ACC112 (cell line): Measurements from ENCODE around the gene ACMSD.

ENCODE experiments used
- H2AFZ ChIP-seq: fragments of 200-600 bp; sonication (generic); one replicate; pipeline ENCODE4 v1.6.0; 2017; ENCODE audit warnings: antibody characterized with exemption, low read length; ENCODE audit not compliant: unreplicated experiment
- H3K27ac ChIP-seq: fragments of 200-600 bp; sonication (generic); 2 replicates; pipeline ENCODE4 v1.5.1; 2014; ENCODE audit warnings: low read depth, mild to moderate bottlenecking, antibody characterized with exemption, low read length, moderate library complexity
- H3K27me3 ChIP-seq: fragments of 200-600 bp; sonication (generic); 2 replicates; pipeline ENCODE4 v1.6.1; 2014; ENCODE audit warnings: mild to moderate bottlenecking, antibody characterized with exemption, low read length, moderate library complexity, mixed read lengths; ENCODE audit not compliant: insufficient read depth
- H3K36me3 ChIP-seq: fragments of 200-600 bp; sonication (generic); 2 replicates; pipeline ENCODE4 v1.6.1; 2016; ENCODE audit warnings: mild to moderate bottlenecking, antibody characterized with exemption, low read length, moderate library complexity, mixed read lengths; ENCODE audit not compliant: insufficient read depth
- H3K4me1 ChIP-seq: fragments of 200-600 bp; sonication (generic); one replicate; pipeline ENCODE4 v1.6.1; 2016; ENCODE audit warnings: low read length, mixed read lengths; ENCODE audit not compliant: insufficient read depth, unreplicated experiment, control insufficient read depth
- H3K4me3 ChIP-seq: fragments of 200-600 bp; sonication (generic); 2 replicates; pipeline ENCODE4 v1.5.1; 2014; ENCODE audit warnings: mild to moderate bottlenecking, low read depth, low read length
- H3K79me2 ChIP-seq: fragments of 200-600 bp; sonication (generic); one replicate; pipeline ENCODE4 v1.6.0; 2016; ENCODE audit warnings: low read length; ENCODE audit not compliant: control insufficient read depth, unreplicated experiment, insufficient read depth

ACMSD gene

DNA sequence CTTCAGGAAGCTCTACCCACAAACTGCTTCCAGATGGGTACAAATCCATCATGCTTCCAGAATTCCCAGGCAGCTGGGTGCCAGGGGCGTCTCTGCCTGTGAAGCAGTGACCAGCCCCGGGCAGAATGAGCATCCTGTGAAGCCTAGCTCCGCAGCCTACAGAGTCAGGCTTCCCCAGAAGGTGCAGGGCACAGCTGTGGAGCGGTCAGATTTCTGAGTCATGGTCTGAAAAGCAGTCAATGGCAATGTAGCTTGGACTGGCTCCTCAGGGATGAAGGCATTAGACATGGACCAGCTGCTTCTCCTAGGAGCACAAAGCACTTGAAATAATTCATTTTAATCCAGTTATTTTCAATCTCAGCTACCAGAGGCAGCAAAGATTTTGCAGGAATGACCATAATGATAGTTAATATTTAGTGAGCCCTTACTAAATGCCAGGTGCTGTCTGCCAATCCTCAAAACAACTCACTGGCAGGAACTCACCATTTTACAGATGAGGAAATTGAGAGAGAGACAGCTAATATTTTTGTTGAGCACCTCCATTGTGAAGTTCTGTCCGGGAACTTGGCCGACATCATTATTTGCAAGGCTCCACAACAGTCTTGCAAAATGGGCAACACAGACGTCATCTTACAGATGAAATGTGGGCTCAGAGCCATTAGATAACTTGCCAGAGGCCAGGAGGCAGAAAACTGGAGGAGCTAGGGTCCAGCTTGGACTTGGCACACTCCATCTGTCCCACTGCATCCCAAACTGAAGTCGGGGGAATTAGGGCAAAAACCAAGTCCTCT lies 31.7 kb downstream of the ACMSD start:
- no peaks in the 10 kb centered on the region for H3K36me3 ChIP-seq
- H3K27ac ChIP-seq = no peak overlapping the region
- no peaks in the 10 kb centered on the region for H3K27me3 ChIP-seq
- H3K79me2 ChIP-seq = no peaks in the 10 kb centered on the region
- peaks cover 14% of the 10 kb centered on the region for H3K4me1 ChIP-seq
- H2AFZ ChIP-seq = no peak overlapping the region
- no peak overlapping the region for H3K4me3 ChIP-seq

DNA sequence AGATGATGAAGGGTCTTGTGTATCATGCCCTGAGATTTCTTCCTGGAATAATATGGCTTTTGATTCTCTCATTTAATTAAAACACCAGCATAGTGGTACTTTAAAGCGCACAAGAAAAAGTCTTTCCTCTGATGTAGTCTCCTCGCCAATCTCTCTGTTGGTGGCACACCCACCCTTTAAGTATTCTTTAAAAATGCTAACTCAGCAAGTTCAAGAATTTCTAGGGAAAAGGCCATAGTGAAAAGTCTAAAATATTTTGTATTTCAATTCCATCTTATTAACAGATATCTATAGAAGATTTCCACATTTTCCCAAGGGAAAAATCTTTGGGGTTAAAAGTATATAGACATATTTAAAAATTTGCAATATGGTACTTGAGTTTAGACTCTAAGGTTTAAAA lies 34.7 kb downstream of the ACMSD start:
- Histone ChIP-seq H3K4me3 (no peak overlapping the region), H2AFZ (no peak overlapping the region), H3K79me2 (no peaks in the 10 kb centered on the region), H3K4me1 (no peaks in the 10 kb centered on the region), H3K27ac (no peak overlapping the region), H3K27me3 (no peaks in the 10 kb centered on the region), H3K36me3 (no peaks in the 10 kb centered on the region)

DNA sequence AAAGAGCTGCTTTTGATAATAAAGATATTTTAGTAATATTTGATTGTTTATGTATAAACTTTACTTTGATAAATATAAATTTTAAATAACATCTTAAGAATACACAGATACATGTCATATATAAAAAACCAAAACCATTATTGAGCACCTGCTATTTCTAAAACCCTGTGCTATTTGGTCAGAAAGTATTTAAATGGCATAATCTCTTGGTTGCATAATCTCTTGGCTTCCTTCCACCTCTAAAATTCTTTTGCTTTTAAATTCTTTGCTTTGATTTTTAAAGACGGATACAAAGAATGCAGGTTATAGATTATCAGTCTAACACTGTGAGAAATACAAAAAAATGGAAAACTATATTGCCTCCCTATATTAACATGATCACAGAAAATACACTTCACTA lies 36.9 kb downstream of the ACMSD start:
- H3K36me3 ChIP-seq = no peaks in the 10 kb centered on the region

DNA sequence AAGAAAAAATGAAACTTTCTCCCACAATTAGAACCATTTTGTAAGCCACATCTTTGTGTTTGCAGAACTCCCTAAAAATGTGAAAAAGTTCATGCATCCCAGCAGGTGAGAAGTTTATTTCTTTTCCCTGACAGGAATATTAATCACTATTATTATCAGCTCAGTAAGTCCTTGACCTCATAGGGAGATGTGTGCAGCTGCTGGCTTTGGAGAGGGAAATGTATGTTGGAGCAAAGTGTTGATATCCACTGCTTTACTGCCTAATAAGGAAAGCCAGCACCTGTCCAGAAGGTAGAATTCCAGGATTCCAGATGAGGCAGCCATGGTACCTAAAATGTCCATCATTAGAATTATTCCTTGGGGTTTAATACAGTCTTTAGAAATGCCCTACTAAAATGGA lies 44.4 kb downstream of the ACMSD start:
- Histone ChIP-seq H3K27ac (no peak overlapping the region), H3K4me1 (no peaks in the 10 kb centered on the region), H3K27me3 (no peaks in the 10 kb centered on the region), H3K4me3 (no peak overlapping the region), H2AFZ (no peak overlapping the region), H3K79me2 (no peaks in the 10 kb centered on the region), H3K36me3 (no peaks in the 10 kb centered on the region)

More for the DNA sequence above, 36.9 kb downstream of the ACMSD start:
- no peak overlapping the region for H3K4me3 ChIP-seq
- no peaks in the 10 kb centered on the region for H3K4me1 ChIP-seq
- H3K79me2 ChIP-seq = no peaks in the 10 kb centered on the region
- no peaks in the 10 kb centered on the region for H3K27me3 ChIP-seq
- no peak overlapping the region for H3K27ac ChIP-seq
- H2AFZ ChIP-seq = no peak overlapping the region

DNA sequence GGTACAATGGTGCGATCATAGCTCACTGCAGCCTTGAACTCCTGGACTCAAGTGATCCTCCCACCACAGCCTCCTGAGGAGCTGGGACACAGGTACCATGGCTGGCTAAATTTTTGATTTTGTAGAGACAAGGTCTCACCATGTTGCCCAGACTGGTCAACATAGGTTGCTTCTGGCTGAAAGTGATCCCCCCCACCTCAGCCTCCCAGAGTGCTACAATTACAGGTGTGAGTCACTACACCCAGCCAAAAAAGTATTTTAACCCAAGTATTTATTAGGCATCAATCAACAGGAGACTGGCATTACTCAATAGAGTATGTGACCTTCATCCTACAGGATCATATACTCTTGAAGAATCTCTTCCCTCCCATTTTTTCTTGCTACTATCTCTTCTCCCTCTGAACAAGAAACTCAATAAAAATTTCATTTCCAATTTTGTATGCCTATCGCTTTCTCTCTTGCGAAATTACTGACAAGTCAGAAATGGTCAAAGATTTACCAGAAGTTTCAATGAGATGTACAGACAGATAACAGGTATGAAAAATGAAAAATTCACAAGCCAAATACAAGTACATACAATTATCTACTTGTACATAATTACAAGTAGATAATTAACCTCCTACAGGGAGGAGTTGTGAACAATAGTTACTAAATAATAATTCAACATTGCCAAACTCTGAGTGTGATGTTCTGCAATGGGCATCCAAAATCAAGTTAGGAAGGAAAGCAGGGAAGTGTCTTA lies 45.3 kb downstream of the ACMSD start:
- Histone ChIP-seq H3K36me3 (no peaks in the 10 kb centered on the region), H3K27me3 (no peaks in the 10 kb centered on the region), H3K4me1 (no peaks in the 10 kb centered on the region), H3K4me3 (no peak overlapping the region), H3K79me2 (no peaks in the 10 kb centered on the region), H3K27ac (no peak overlapping the region), H2AFZ (no peak overlapping the region)

DNA sequence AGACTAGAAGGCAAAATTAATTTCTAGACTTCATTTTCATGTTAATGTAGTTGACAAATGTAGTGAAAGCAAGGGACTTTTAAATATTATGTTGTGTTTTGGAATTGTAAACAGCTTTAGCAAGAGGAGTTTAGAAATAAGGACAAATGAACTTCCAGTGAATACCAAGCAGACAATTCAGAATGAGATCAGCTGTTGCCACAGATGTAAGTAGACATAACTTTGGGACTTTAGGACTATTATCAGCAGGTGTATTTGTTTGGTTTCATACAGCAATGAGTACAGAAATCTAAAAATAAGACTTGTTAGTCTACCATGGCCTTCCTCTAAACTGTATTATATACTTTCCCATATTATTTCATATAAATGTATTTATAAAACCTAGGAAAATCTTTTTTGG lies 46.0 kb downstream of the ACMSD start:
- Histone ChIP-seq H3K4me1 (no peaks in the 10 kb centered on the region), H3K27me3 (no peaks in the 10 kb centered on the region), H2AFZ (no peak overlapping the region), H3K79me2 (no peaks in the 10 kb centered on the region), H3K27ac (no peak overlapping the region), H3K36me3 (no peaks in the 10 kb centered on the region), H3K4me3 (no peak overlapping the region)

DNA sequence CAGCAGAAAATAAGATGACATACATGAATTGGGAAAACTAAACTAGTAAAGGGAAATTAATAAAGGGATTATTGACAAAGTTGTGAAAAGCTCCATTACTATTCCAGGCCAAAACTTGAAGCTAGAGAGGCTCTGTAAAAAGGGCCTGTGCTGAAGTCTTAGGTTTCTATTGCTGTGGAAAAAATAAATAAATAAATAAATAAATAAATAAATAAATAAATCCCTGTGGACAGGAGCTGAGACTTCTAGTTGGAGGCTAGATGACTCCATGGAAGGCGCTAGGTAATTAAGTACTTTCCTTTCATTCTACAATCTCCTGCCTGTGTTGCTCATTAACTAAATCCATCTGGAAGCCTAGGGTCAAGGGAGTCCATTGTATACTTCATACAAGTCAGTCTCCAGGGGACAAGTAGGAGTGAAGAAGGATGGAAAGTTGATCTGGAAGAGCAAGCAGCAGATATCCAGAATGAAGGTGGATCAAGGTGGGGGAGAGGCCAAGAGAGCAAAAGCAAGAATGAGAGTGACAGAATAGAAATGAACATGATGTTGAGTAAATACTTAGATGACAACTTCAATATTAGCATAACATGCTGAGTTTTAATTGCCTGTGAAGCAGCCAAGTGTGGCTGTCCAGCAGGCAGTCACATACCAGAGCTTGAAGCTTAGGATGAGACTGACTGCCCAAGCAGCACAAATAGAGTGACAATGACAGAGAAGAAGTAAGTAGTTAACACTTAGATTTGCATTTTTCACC lies 54.0 kb downstream of the ACMSD start:
- Histone ChIP-seq H3K36me3 (no peaks in the 10 kb centered on the region), H3K4me1 (no peaks in the 10 kb centered on the region), H3K79me2 (no peaks in the 10 kb centered on the region), H3K27me3 (no peaks in the 10 kb centered on the region), H3K4me3 (no peak overlapping the region), H3K27ac (no peak overlapping the region), H2AFZ (no peak overlapping the region)

DNA sequence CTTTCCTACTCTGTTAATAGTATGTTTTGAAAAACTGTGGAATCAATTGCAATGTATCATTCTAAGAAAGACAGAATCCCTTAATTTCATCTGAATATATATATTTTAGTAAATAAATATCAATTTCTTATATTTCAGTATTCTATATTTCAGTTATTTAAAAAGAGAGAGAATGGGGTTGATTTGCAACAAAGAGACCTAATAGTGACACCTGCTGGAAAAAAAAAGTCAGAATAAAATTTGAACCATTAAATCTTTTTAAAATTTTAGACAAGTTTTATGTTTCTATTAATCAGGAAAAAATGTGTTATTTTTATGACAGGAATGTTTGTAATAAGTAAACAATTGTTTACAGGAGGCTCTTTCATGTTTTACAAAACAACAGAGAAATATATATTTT lies 59.5 kb downstream of the ACMSD start:
- Histone ChIP-seq H3K36me3 (no peaks in the 10 kb centered on the region), H2AFZ (no peak overlapping the region), H3K79me2 (no peaks in the 10 kb centered on the region), H3K4me3 (no peak overlapping the region), H3K27ac (no peak overlapping the region), H3K27me3 (no peaks in the 10 kb centered on the region), H3K4me1 (no peaks in the 10 kb centered on the region)

DNA sequence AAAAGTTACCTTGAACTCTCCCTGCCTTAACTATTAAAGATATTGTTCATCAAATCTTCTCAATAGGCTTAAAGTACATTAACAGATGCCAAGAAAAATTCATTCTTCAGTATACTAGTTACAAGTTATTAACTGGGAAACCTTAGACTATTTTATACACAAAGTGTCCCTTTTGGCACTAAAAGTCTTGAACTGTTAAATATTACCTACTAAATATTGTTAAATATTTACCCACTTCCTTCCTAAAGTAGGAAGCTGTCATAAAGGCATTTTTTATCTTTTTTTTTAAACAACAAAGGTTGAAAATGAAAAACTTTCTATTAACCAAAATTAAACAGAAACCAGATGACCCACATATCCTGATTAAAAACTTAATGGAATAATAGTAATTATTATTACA lies 60.8 kb downstream of the ACMSD start:
- no peak overlapping the region for H3K27ac ChIP-seq
- no peak overlapping the region for H3K4me3 ChIP-seq
- no peak overlapping the region for H2AFZ ChIP-seq
- H3K36me3 ChIP-seq = no peaks in the 10 kb centered on the region
- no peaks in the 10 kb centered on the region for H3K79me2 ChIP-seq
- H3K4me1 ChIP-seq = no peaks in the 10 kb centered on the region
- H3K27me3 ChIP-seq = no peaks in the 10 kb centered on the region

DNA sequence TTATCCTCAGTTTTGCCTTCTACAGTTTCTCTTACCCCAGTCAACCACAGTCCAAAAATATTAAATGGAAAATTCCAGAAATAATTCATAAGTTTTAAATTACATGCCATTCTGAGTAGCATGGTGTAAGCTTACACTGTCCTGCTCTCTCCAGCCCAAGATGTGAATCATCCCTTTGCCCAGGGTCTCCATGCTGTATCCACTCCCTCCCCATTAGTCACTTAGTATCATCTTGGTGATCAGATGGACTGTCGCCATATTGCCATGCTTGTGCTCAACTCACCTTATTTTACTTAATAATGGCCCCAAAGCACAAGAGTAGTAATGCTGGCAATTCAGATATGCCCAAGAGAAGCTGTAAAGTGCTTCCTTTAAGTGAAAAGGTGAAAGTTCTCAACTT lies 61.7 kb downstream of the ACMSD start:
- Histone ChIP-seq H3K27ac (no peak overlapping the region), H3K4me3 (no peak overlapping the region), H3K36me3 (no peaks in the 10 kb centered on the region), H3K4me1 (no peaks in the 10 kb centered on the region), H3K27me3 (no peaks in the 10 kb centered on the region), H2AFZ (no peak overlapping the region), H3K79me2 (no peaks in the 10 kb centered on the region)
